HepG2 (cell line): ENCODE results near the gene LMAN1L. TPM values are rescaled to one million over a fixed set of nuclear protein-coding genes. Genes with fewer than 3 reads are reported as not detected.
A peak's percentile ranks its signal among the peaks of the same experiment; 100 is the strongest.

Source experiments
- ARNTL ChIP-seq: sonication (generic); formaldehyde crosslinking; IDR thresholded peaks from 2 replicates; pipeline ENCODE4 v1.4.0; 2020; ENCODE audit warnings: mild to moderate bottlenecking, missing genetic modification reagents
- MAZ ChIP-seq, 2 experiments: sonication (generic) in 1 of 2; formaldehyde crosslinking in 1 of 2; IDR thresholded peaks; 2 replicates each; pipeline versions ENCODE4 v1.5.0 to v1.6.1; 2012 to 2020; ENCODE audit warnings: low read depth in 2 of 2, mild to moderate bottlenecking in 2 of 2, borderline replicate concordance in 1 of 2, improper control_type of control experiment in 1 of 2, low read length in 1 of 2, missing genetic modification reagents in 1 of 2, moderate library complexity in 1 of 2
- MBNL3 ChIP-seq: fragments of 250-450 bp; sonication (Bioruptor Pico); conservative IDR thresholded peaks from 2 replicates; pipeline ENCODE4 v1.8.0; 2022; ENCODE audit warnings: mild to moderate bottlenecking, inconsistent platforms
- MLLT10 ChIP-seq: sonication (generic); formaldehyde crosslinking; IDR thresholded peaks from 2 replicates; pipeline ENCODE4 v1.4.0; 2020; ENCODE audit warnings: missing genetic modification reagents
- NFRKB ChIP-seq: fragments of 450-650 bp; IDR thresholded peaks from 2 replicates; pipeline ENCODE4 v1.6.1; 2017
- PAX8 ChIP-seq: sonication (generic); formaldehyde crosslinking; IDR thresholded peaks from 2 replicates; pipeline ENCODE4 v1.8.0; 2022; ENCODE audit warnings: mild to moderate bottlenecking, missing genetic modification reagents, borderline replicate concordance
- PREB ChIP-seq: sonication (generic); formaldehyde crosslinking; IDR thresholded peaks from 2 replicates; pipeline ENCODE4 v1.4.0; 2020; ENCODE audit warnings: missing genetic modification reagents
- RFX5 ChIP-seq: IDR thresholded peaks from 2 replicates; pipeline ENCODE4 v1.6.1; 2011; ENCODE audit warnings: low read depth, low read length, improper control_type of control experiment
- SNAPC2 ChIP-seq: sonication (generic); formaldehyde crosslinking; IDR thresholded peaks from 2 replicates; pipeline ENCODE4 v1.8.1; 2022; ENCODE audit warnings: mild to moderate bottlenecking, missing genetic modification reagents
- TFAP4 ChIP-seq: sonication (generic); IDR thresholded peaks from 2 replicates; pipeline ENCODE4 v1.6.1; 2016; ENCODE audit warnings: low read depth, borderline replicate concordance
- ZFP36L2 ChIP-seq: sonication (generic); formaldehyde crosslinking; IDR thresholded peaks from 2 replicates; pipeline ENCODE4 v1.4.0; 2020; ENCODE audit warnings: missing genetic modification reagents
- ZNF34 ChIP-seq: sonication (generic); formaldehyde crosslinking; IDR thresholded peaks from 2 replicates; pipeline ENCODE4 v1.4.0; 2020; ENCODE audit warnings: mild to moderate bottlenecking, missing genetic modification reagents, borderline replicate concordance
- ZNF484 ChIP-seq: sonication (generic); formaldehyde crosslinking; IDR thresholded peaks from 2 replicates; pipeline ENCODE4 v1.5.1; 2020; ENCODE audit warnings: mild to moderate bottlenecking, low read depth, missing genetic modification reagents, borderline replicate concordance
- ZNF709 ChIP-seq: sonication (generic); formaldehyde crosslinking; IDR thresholded peaks from 2 replicates; pipeline ENCODE4 v1.5.0; 2020; ENCODE audit warnings: mild to moderate bottlenecking, missing genetic modification reagents
- polyA plus RNA-seq, 8 experiments: library from polyadenylated mRNA; depleted of rRNA in 3 of 8; stranded (reverse) in 7 of 8; unstranded in 1 of 8; fragments of >200 nt; fragmentation: Illumina TruSeq in 4 of 8; extraction: Trizol in 4 of 8; gene quantifications; 2 replicates each; pipeline versions ENCODE4 v1.2.1 to v1.2.3, GENCODE V29; 2011 to 2016; ENCODE audit warnings: low read depth in 4 of 8, missing spikeins in 1 of 8, mixed read lengths in 1 of 8; ENCODE audit not compliant: insufficient read depth in 1 of 8
- total RNA-seq, 5 experiments: library from RNA; depleted of rRNA; stranded (reverse); fragments of >200 nt; fragmentation: Illumina TruSeq; extraction: Trizol; gene quantifications; 2 replicates each; pipeline ENCODE4 v1.2.3, GENCODE V29; 2016; ENCODE audit warnings: low read depth in 1 of 5
- TF ChIP-seq, protein P1 (sequence below): sonication (generic); formaldehyde crosslinking; IDR thresholded peaks from 2 replicates; pipeline ENCODE4 v1.5.0; 2020; ENCODE audit warnings: mild to moderate bottlenecking, missing genetic modification reagents, borderline replicate concordance
- TF ChIP-seq, protein P2 (sequence below): sonication (generic); formaldehyde crosslinking; IDR thresholded peaks from 2 replicates; pipeline ENCODE4 v1.4.0; 2020; ENCODE audit warnings: missing genetic modification reagents

Gene LMAN1L
- total and polyA plus RNA-seq, 2 of the 13 experiments (the other 11 are each of a cell fraction or from before 2014, with no cell fraction given), result not detected

DNA sequence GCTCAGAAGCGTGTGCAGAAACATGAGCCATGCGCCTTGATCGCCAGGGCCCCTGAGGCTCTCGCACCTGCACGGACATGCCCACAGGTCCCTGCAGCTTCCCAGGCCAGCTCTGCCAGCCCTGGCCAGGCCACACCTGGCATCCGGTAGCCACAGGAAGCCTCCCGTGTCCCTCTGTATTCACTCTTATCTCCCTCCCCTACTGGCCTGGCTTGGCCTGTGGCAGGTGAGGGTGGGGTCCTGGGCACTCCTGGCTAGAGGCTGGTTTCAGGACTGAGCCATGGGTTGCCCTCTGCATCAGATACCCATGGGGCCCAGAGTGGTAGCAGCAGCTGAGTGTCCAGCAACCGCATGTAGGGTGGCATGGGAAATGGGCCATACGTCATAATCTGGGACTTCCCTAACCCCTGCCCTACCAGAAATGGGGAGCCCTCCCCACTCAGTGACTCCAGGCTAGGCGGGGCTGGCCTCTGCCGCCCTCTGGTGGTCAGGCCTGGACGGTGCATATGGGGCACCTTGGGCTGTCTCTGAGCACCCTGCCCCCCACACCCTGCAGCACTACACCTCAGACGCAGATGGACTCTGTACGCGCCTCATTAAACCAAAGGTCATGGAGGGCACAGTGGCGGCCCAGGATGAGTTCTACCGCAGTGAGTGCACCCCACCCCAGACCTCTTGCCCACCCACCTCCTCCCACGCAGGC is 12.6 kb upstream of the LMAN1L start (continued):
- TF ChIP-seq TFAP4 (no peak), PAX8 (no peak), RFX5 (no peak), SNAPC2 (CRISPR knock-in tag) (no peak), MAZ (IDR thresholded peaks at IDR 0.05; ENCODE audit: borderline replicate concordance, low read depth, low read length) (0 out of 2 replicates have a peak, but pooled peaks have one; percentile 24), MAZ (CRISPR knock-in tag; IDR thresholded peaks at IDR 0.05; ENCODE audit: low read depth) (0 out of 2 replicates have a peak, but pooled peaks have one; percentile 25), ZNF34 (CRISPR knock-in tag) (no peak), ARNTL (CRISPR knock-in tag) (no peak), ZFP36L2 (CRISPR knock-in tag) (no peak), ZNF709 (no peak), PREB (CRISPR knock-in tag) (no peak), MBNL3 (CRISPR knock-in tag) (no peak), MLLT10 (no peak), ZNF484 (no peak), NFRKB (no peak)
- TF ChIP-seq, protein P1, sequence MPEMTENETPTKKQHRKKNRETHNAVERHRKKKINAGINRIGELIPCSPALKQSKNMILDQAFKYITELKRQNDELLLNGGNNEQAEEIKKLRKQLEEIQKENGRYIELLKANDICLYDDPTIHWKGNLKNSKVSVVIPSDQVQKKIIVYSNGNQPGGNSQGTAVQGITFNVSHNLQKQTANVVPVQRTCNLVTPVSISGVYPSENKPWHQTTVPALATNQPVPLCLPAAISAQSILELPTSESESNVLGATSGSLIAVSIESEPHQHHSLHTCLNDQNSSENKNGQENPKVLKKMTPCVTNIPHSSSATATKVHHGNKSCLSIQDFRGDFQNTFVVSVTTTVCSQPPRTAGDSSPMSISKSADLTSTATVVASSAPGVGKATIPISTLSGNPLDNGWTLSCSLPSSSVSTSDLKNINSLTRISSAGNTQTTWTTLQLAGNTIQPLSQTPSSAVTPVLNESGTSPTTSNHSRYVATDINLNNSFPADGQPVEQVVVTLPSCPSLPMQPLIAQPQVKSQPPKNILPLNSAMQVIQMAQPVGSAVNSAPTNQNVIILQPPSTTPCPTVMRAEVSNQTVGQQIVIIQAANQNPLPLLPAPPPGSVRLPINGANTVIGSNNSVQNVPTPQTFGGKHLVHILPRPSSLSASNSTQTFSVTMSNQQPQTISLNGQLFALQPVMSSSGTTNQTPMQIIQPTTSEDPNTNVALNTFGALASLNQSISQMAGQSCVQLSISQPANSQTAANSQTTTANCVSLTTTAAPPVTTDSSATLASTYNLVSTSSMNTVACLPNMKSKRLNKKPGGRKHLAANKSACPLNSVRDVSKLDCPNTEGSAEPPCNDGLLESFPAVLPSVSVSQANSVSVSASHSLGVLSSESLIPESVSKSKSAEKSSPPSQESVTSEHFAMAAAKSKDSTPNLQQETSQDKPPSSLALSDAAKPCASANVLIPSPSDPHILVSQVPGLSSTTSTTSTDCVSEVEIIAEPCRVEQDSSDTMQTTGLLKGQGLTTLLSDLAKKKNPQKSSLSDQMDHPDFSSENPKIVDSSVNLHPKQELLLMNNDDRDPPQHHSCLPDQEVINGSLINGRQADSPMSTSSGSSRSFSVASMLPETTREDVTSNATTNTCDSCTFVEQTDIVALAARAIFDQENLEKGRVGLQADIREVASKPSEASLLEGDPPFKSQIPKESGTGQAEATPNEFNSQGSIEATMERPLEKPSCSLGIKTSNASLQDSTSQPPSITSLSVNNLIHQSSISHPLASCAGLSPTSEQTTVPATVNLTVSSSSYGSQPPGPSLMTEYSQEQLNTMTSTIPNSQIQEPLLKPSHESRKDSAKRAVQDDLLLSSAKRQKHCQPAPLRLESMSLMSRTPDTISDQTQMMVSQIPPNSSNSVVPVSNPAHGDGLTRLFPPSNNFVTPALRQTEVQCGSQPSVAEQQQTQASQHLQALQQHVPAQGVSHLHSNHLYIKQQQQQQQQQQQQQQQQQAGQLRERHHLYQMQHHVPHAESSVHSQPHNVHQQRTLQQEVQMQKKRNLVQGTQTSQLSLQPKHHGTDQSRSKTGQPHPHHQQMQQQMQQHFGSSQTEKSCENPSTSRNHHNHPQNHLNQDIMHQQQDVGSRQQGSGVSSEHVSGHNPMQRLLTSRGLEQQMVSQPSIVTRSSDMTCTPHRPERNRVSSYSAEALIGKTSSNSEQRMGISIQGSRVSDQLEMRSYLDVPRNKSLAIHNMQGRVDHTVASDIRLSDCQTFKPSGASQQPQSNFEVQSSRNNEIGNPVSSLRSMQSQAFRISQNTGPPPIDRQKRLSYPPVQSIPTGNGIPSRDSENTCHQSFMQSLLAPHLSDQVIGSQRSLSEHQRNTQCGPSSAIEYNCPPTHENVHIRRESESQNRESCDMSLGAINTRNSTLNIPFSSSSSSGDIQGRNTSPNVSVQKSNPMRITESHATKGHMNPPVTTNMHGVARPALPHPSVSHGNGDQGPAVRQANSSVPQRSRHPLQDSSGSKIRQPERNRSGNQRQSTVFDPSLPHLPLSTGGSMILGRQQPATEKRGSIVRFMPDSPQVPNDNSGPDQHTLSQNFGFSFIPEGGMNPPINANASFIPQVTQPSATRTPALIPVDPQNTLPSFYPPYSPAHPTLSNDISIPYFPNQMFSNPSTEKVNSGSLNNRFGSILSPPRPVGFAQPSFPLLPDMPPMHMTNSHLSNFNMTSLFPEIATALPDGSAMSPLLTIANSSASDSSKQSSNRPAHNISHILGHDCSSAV, result no peak
- TF ChIP-seq, protein P2, sequence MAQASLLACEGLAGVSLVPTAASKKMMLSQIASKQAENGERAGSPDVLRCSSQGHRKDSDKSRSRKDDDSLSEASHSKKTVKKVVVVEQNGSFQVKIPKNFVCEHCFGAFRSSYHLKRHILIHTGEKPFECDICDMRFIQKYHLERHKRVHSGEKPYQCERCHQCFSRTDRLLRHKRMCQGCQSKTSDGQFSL, result peak; percentile 43; the same call in 1 of the 2 replicates
